WTC11 (cell line): ENCODE measurements around the gene HOXD1. TPM values are rescaled to one million over a fixed set of nuclear protein-coding genes. Genes with fewer than 3 reads are reported as not detected.
A peak's percentile ranks its signal among the peaks of the same experiment; 100 is the strongest.

Source experiments
- ATAC-seq: fragments of 200-7000 bp; cut with Tn5 transposase; 2 replicates; pipeline ENCODE4 v1.10.0; 2021; ENCODE audit warnings: mild to moderate bottlenecking, moderate library complexity
- CTCF ChIA-PET: fragments of 300-600 bp; sonication (Branson Sonifier 250); formaldehyde crosslinking; loops from one replicate; lab custom pipeline; 2021; ENCODE audit warnings: antibody characterized with exemption; lab: Charles Lee
- POLR2A ChIA-PET: fragments of 350-600 bp; sonication (Branson Sonifier 250); formaldehyde crosslinking; loops from one replicate; lab custom pipeline; 2021; ENCODE audit warnings: antibody characterized with exemption; lab: Charles Lee
- DNase-seq: peaks from one replicate; pipeline ENCODE4 v3.0.0; 2021; ENCODE audit warnings: low spot score
- H3K27ac Mint-ChIP-seq: 2 replicates; pipeline ENCODE4 v1.8.0; 2021; ENCODE audit warnings: mixed read lengths
- H3K27me3 Mint-ChIP-seq: 2 replicates; pipeline ENCODE4 v1.8.0; 2021; ENCODE audit warnings: low read depth, mild to moderate bottlenecking, moderate library complexity, mixed read lengths
- H3K36me3 Mint-ChIP-seq: 2 replicates; pipeline ENCODE4 v1.8.0; 2021; ENCODE audit warnings: mixed read lengths
- H3K4me1 Mint-ChIP-seq: 2 replicates; pipeline ENCODE4 v1.8.0; 2022; ENCODE audit warnings: mixed read lengths
- H3K4me3 Mint-ChIP-seq: 2 replicates; pipeline ENCODE4 v1.8.0; 2021; ENCODE audit warnings: mild to moderate bottlenecking, moderate library complexity, mixed read lengths
- H3K9me3 Mint-ChIP-seq: 2 replicates; pipeline ENCODE4 v1.8.0; 2021; ENCODE audit warnings: mixed read lengths
- ATF2 ChIP-seq: sonication (generic); formaldehyde crosslinking; IDR thresholded peaks from 2 replicates; pipeline ENCODE4 v1.8.1; 2022; ENCODE audit warnings: low read depth, missing genetic modification reagents, borderline replicate concordance
- ATF3 ChIP-seq: sonication (generic); formaldehyde crosslinking; conservative IDR thresholded peaks from 2 replicates; pipeline ENCODE4 v1.8.1; 2022; ENCODE audit warnings: mild to moderate bottlenecking, missing genetic modification reagents
- CREM ChIP-seq: sonication (generic); formaldehyde crosslinking; IDR thresholded peaks from 2 replicates; pipeline ENCODE4 v1.8.1; 2022; ENCODE audit warnings: mild to moderate bottlenecking, missing genetic modification reagents, moderate library complexity
- GRHL2 ChIP-seq: fragments of 250-450 bp; sonication (Bioruptor Pico); IDR thresholded peaks from 2 replicates; pipeline ENCODE4 v1.8.0; 2022; ENCODE audit warnings: mild to moderate bottlenecking, moderate library complexity; ENCODE audit not compliant: insufficient replicate concordance, severe bottlenecking
- HMGA2 ChIP-seq: fragments of 250-450 bp; sonication (Bioruptor Pico); IDR thresholded peaks from 2 replicates; pipeline ENCODE4 v1.4.0; 2021; ENCODE audit warnings: mild to moderate bottlenecking, moderate library complexity
- IRF1 ChIP-seq: sonication (generic); formaldehyde crosslinking; IDR thresholded peaks from 2 replicates; pipeline ENCODE4 v1.8.0; 2023; ENCODE audit warnings: missing genetic modification reagents
- NFATC4 ChIP-seq: fragments of 250-450 bp; sonication (Bioruptor Pico); IDR thresholded peaks from 2 replicates; pipeline ENCODE4 v1.9.0; 2021; ENCODE audit warnings: mild to moderate bottlenecking
- PRDM15 ChIP-seq: sonication (generic); formaldehyde crosslinking; IDR thresholded peaks from 2 replicates; pipeline ENCODE4 v1.8.0; 2022; ENCODE audit warnings: missing genetic modification reagents
- RELA ChIP-seq: sonication (generic); formaldehyde crosslinking; IDR thresholded peaks from 2 replicates; pipeline ENCODE4 v1.8.1; 2022; ENCODE audit warnings: missing genetic modification reagents, mild to moderate bottlenecking, borderline replicate concordance
- RORB ChIP-seq: fragments of 250-450 bp; sonication (Bioruptor Pico); IDR thresholded peaks from 2 replicates; pipeline ENCODE4 v1.9.0; 2021; ENCODE audit warnings: mild to moderate bottlenecking
- SP1 ChIP-seq: sonication (generic); formaldehyde crosslinking; conservative IDR thresholded peaks from 2 replicates; pipeline ENCODE4 v1.8.1; 2022; ENCODE audit warnings: missing genetic modification reagents
- TCF7 ChIP-seq: sonication (generic); formaldehyde crosslinking; IDR thresholded peaks from 2 replicates; pipeline ENCODE4 v1.8.0; 2022; ENCODE audit warnings: mild to moderate bottlenecking, low read depth, missing genetic modification reagents, moderate library complexity
- ZNF263 ChIP-seq: sonication (generic); formaldehyde crosslinking; IDR thresholded peaks from 2 replicates; pipeline ENCODE4 v1.8.1; 2022; ENCODE audit warnings: low read depth, mild to moderate bottlenecking, moderate library complexity, missing genetic modification reagents
- ZNF532 ChIP-seq: fragments of 250-450 bp; sonication (Bioruptor Pico); IDR thresholded peaks from 2 replicates; pipeline ENCODE4 v1.9.0; 2021; ENCODE audit warnings: mild to moderate bottlenecking, borderline replicate concordance
- total RNA-seq: library from RNA; stranded (reverse); gene quantifications from 3 replicates; pipeline ENCODE4 v1.2.3, GENCODE V29; 2021
- TF ChIP-seq, protein P1 (sequence below): sonication (generic); formaldehyde crosslinking; IDR thresholded peaks from 2 replicates; pipeline ENCODE4 v1.8.0; 2022; ENCODE audit warnings: mild to moderate bottlenecking, missing genetic modification reagents

The HOXD1 gene
- total RNA-seq, 1 experiment from 2014 or later: 0.22 TPM

- peaks cover 18% of the 10 kb centered on the region for H3K4me1 Mint-ChIP-seq
Observed at GRCh38 chr2:176146645-176147044, 41.8 kb upstream of the HOXD1 start.

GRCh38 chr2:176147210-176147799 is 41.2 kb upstream of the HOXD1 start:
- Mint-ChIP-seq H3K36me3 (no peaks in the 10 kb centered on the region), H3K4me1 (peaks cover 18% of the 10 kb centered on the region), H3K4me3 (no peak overlapping the region; the same call in 1 of the 2 replicates), H3K27me3 (peaks cover 100% of the 10 kb centered on the region), H3K27ac (no peak overlapping the region), H3K9me3 (no peaks in the 10 kb centered on the region)
- DNase-seq (no peak), ATAC-seq (peak; percentile 4; the same call in 1 of the 2 replicates)
- CTCF ChIA-PET: interaction anchor here (1.1 to 1.6 kb wide), 4 partner anchors 36 to 505 kb away, joined by 3 to 9 read pairs (median 4); no protein-coding TSS in a partner anchor
- TF ChIP-seq, protein P1, sequence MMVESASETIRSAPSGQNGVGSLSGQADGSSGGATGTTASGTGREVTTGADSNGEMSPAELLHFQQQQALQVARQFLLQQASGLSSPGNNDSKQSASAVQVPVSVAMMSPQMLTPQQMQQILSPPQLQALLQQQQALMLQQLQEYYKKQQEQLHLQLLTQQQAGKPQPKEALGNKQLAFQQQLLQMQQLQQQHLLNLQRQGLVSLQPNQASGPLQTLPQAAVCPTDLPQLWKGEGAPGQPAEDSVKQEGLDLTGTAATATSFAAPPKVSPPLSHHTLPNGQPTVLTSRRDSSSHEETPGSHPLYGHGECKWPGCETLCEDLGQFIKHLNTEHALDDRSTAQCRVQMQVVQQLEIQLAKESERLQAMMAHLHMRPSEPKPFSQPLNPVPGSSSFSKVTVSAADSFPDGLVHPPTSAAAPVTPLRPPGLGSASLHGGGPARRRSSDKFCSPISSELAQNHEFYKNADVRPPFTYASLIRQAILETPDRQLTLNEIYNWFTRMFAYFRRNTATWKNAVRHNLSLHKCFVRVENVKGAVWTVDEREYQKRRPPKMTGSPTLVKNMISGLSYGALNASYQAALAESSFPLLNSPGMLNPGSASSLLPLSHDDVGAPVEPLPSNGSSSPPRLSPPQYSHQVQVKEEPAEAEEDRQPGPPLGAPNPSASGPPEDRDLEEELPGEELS: no peak
- POLR2A ChIA-PET: no interaction called here

More at GRCh38 chr2:176146645-176147044, 41.8 kb upstream of the HOXD1 start:
- no peak for ATAC-seq
- CTCF ChIA-PET: interaction anchor here (1.6 kb wide), 1 partner anchor 308 kb away, joined by 9 read pairs; no protein-coding TSS in a partner anchor
- no peak for TF ChIP-seq NFATC4 (CRISPR knock-in tag)
- TF ChIP-seq ATF2: no peak
- no peak for TF ChIP-seq GRHL2
- no peak for TF ChIP-seq ZNF263
- TF ChIP-seq TCF7 (CRISPR knock-in tag): no peak
- no peak for TF ChIP-seq RORB (CRISPR knock-in tag)
- TF ChIP-seq ATF3: no peak
- no peak for TF ChIP-seq RELA (CRISPR knock-in tag)
- TF ChIP-seq, all 79 proteins: peak for 0
- peaks cover 100% of the 10 kb centered on the region for H3K27me3 Mint-ChIP-seq
- no peak overlapping the region for H3K27ac Mint-ChIP-seq
- POLR2A ChIA-PET: no interaction called here
- H3K9me3 Mint-ChIP-seq: no peaks in the 10 kb centered on the region
- DNase-seq: no peak
- no peak overlapping the region for H3K4me3 Mint-ChIP-seq
- H3K36me3 Mint-ChIP-seq: no peaks in the 10 kb centered on the region

DNA sequence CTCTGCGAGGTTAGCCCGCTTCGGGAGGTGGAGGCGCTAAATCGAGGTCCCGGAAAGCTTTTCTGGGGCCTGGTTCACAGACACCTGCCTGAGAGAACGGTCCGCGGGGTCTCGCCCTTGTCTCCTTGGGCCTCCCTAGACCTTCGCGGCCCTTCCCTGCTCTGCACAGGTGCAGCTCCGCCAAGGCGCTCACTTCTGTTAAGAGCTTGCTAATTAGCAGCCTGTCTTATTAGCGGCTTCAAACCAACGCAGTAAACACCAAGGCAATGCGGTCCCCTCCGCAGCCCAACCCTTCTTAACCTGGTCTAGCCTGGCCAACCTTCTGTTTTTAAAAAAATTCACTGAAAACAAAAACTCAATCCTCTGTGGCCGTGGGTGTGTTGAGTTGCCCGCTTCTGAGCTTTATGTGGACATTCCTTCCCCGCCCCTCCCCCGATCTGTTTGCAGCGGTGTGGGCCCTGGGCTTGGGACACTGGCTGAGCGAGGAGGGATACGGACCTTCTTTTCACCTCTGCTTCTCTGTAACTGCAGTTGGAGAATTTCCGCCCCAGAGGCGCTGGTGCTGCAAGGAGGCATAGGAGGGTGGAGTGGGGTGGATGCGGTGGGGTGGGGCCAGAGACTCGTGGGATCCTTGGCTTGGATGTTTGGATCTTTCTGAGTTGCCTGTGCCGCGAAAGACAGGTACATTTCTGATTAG is 40.5 kb upstream of the HOXD1 start:
- no peaks in the 10 kb centered on the region for H3K9me3 Mint-ChIP-seq
- DNase-seq: no peak
- TF ChIP-seq PRDM15 (no peak), ZNF263 (no peak), ZNF532 (CRISPR knock-in tag) (no peak), CREM (CRISPR knock-in tag) (no peak), SP1 (no peak), IRF1 (CRISPR knock-in tag) (no peak), HMGA2 (CRISPR knock-in tag) (no peak)
- TF ChIP-seq, all 79 proteins: peak for 0
- no peaks in the 10 kb centered on the region for H3K36me3 Mint-ChIP-seq
- H3K27ac Mint-ChIP-seq: no peak overlapping the region
- no peak overlapping the region for H3K4me3 Mint-ChIP-seq
- ATAC-seq: peak; percentile 12; the same call in 1 of the 2 replicates
- ChIA-PET CTCF (interaction anchor here (1.1 to 1.6 kb wide), 4 partner anchors 37 to 504 kb away, joined by 3 to 9 read pairs (median 4); no protein-coding TSS in a partner anchor), POLR2A (no interaction called here)
- peaks cover 100% of the 10 kb centered on the region for H3K27me3 Mint-ChIP-seq
- H3K4me1 Mint-ChIP-seq: peaks cover 22% of the 10 kb centered on the region
